Activated CD4-positive, alpha-beta T cell treated with anti-CD3 and anti-CD28 coated beads, Interleukin-2, amount 50 U/mL, for 24 hours (primary cell): ENCODE measurements around the gene LGI2.

Source experiments
- DNase-seq, 2 donors: peaks; one replicate each; pipeline ENCODE4 v3.0.0-alpha.2; 2020; ENCODE audit warnings: low read depth in 1 of 2, low spot score in 1 of 2

Gene LGI2

GRCh38 chr4:24968278-24968677 lies 62.5 kb downstream of the LGI2 start:
- no peak for DNase-seq

- no peak for DNase-seq
These were observed 63.4 kb downstream of the LGI2 start for GRCh38 chr4:24967346-24967745.

GRCh38 chr4:24966076-24966475 lies 64.7 kb downstream of the LGI2 start:
- DNase-seq, result no peak

- DNase-seq, result no peak
These were observed 65.1 kb downstream of the LGI2 start for GRCh38 chr4:24965627-24966026.

- DNase-seq, result no peak
These were observed 67.5 kb downstream of the LGI2 start for GRCh38 chr4:24963277-24963676.

GRCh38 chr4:24957886-24958285 lies 72.9 kb downstream of the LGI2 start:
- no peak for DNase-seq

- no peak for DNase-seq
These were observed 74.0 kb downstream of the LGI2 start for GRCh38 chr4:24956763-24957162.

- DNase-seq, result no peak
These were observed 74.7 kb downstream of the LGI2 start for GRCh38 chr4:24956091-24956490.

- no peak for DNase-seq
These were observed 78.1 kb downstream of the LGI2 start for GRCh38 chr4:24952667-24953066.

- DNase-seq, result no peak
These were observed 80.8 kb downstream of the LGI2 start for GRCh38 chr4:24949970-24950369.
